Femur (tissue), 1 donor: Measurements from ENCODE around the gene CASP9.

Experiments used
- DNase-seq: peaks from one replicate; pipeline ENCODE4 v3.0.0-alpha.2; 2017

Gene CASP9

GRCh38 chr1:15444468-15445389 is 79.3 kb downstream of the CASP9 start:
- no peak for DNase-seq

- DNase-seq: no peak
These were observed 80.7 kb downstream of the CASP9 start for GRCh38 chr1:15443281-15443680.

GRCh38 chr1:15442759-15443158 is 81.3 kb downstream of the CASP9 start:
- DNase-seq: no peak

- DNase-seq: no peak
These were observed 81.9 kb downstream of the CASP9 start for GRCh38 chr1:15442119-15442518.
